Measurements from ENCODE around the gene FXYD1.

FXYD1 gene

GRCh38 chr19:35117116-35117515 is 21.5 kb upstream of the FXYD1 start:
- Histone ChIP-seq H3K27me3 (ENCODE audit: control insufficient read depth in 1 of 2, insufficient read depth in 2 of 2, low read length in 2 of 2) (no peaks in the 10 kb centered on the region), H3K9me3 (ENCODE audit: control insufficient read depth in 1 of 2, low read length in 2 of 2) (no peaks in the 10 kb centered on the region), H3K4me1 (ENCODE audit: control insufficient read depth in 1 of 2, insufficient read depth in 2 of 2, low read length in 2 of 2) (peaks cover 44 to 62% of the 10 kb centered on the region in 2 donors), H3K36me3 (ENCODE audit: control insufficient read depth in 1 of 2, insufficient read depth in 2 of 2, low read length in 2 of 2) (no peaks in the 10 kb centered on the region), H3K9ac (ENCODE audit: low read depth in 1 of 2, low read length in 2 of 2) (peak overlapping the region; percentile 86 to 87), H3K4me3 (ENCODE audit: low read depth in 1 of 2, low read length in 2 of 2) (peak overlapping the region; percentile 67 to 91), H3K27ac (ENCODE audit: low read depth, low read length) (no peak overlapping the region)

DNA sequence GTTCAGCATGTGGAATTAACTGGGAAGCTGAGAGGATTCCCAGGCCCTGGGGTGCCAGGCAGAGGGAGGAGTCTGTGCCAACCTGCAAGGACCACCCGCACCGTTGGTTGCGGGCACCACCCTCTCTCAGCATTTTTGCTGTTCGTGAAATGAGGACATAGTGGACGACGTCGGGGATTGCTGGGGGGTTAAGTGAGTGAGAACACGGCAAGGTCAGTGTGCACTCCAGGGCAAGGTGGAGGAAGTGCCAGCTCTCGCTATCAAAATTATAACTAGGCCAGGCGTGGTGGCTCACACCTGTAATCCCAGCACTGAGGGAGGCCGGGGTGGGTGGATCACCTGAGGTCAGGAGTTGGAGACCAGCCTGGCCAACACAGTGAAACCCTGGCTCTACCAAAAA is 20.8 kb upstream of the FXYD1 start:
- Histone ChIP-seq H3K27me3 (ENCODE audit: control insufficient read depth in 1 of 2, insufficient read depth in 2 of 2, low read length in 2 of 2) (no peaks in the 10 kb centered on the region), H3K9ac (ENCODE audit: low read depth in 1 of 2, low read length in 2 of 2) (peak overlapping the region in 1 of 2 donors; percentile 86), H3K9me3 (ENCODE audit: control insufficient read depth in 1 of 2, low read length in 2 of 2) (no peaks in the 10 kb centered on the region), H3K4me1 (ENCODE audit: control insufficient read depth in 1 of 2, insufficient read depth in 2 of 2, low read length in 2 of 2) (peaks cover 44 to 62% of the 10 kb centered on the region in 2 donors), H3K36me3 (ENCODE audit: control insufficient read depth in 1 of 2, insufficient read depth in 2 of 2, low read length in 2 of 2) (no peaks in the 10 kb centered on the region), H3K27ac (ENCODE audit: low read depth, low read length) (peak overlapping the region; percentile 36), H3K4me3 (ENCODE audit: low read depth in 1 of 2, low read length in 2 of 2) (peak overlapping the region in 1 of 2 donors; percentile 91)

DNA sequence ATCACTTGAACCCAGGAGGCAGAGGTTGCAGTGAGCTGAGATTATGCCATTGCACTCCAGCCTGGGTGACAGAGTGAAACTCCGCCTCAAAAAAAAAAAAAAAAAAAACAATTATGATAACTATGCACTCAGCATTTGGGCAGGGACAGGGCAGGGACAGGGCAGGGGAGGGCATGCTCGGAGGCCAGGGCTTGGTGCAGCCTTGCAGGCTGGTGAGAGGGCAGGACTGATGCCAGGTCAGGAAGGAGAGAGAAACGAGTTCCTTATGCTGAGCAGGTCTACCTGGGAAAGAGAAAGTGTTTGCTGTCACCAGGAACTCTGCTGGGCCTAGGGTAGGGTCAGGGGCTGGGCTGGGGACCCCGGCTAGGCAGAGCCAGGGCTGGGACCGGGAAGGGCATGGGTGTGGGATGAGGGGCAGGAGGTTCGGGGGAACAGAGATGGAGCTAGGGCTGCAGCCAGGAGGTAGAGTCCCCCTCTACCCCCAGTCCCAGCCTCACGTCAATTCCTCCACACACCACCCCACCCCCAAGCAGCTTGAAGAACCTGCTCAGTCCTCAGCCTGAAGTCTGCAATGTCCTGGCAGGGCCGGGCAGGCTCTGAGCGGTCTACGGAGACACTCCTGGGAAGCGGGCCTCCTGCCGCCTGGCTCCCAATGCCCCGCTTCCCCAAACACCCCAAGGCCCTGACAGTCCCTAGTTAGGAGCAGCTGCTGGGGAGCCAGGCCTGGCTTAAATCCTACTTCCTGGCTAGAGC is 20.2 kb upstream of the FXYD1 start:
- peaks cover 46 to 62% of the 10 kb centered on the region in 2 donors for H3K4me1 ChIP-seq (ENCODE audit: control insufficient read depth in 1 of 2, insufficient read depth in 2 of 2, low read length in 2 of 2)
- H3K9me3 ChIP-seq (ENCODE audit: control insufficient read depth in 1 of 2, low read length in 2 of 2) = no peaks in the 10 kb centered on the region
- peak overlapping the region in 1 of 2 donors; percentile 40 for H3K9ac ChIP-seq (ENCODE audit: low read depth in 1 of 2, low read length in 2 of 2)
- H3K27ac ChIP-seq (ENCODE audit: low read depth, low read length) = peak overlapping the region; percentile 46
- no peaks in the 10 kb centered on the region for H3K27me3 ChIP-seq (ENCODE audit: control insufficient read depth in 1 of 2, insufficient read depth in 2 of 2, low read length in 2 of 2)
- peak overlapping the region in 1 of 2 donors; percentile 41 for H3K4me3 ChIP-seq (ENCODE audit: low read depth in 1 of 2, low read length in 2 of 2)
- H3K36me3 ChIP-seq (ENCODE audit: control insufficient read depth in 1 of 2, insufficient read depth in 2 of 2, low read length in 2 of 2) = no peaks in the 10 kb centered on the region

DNA sequence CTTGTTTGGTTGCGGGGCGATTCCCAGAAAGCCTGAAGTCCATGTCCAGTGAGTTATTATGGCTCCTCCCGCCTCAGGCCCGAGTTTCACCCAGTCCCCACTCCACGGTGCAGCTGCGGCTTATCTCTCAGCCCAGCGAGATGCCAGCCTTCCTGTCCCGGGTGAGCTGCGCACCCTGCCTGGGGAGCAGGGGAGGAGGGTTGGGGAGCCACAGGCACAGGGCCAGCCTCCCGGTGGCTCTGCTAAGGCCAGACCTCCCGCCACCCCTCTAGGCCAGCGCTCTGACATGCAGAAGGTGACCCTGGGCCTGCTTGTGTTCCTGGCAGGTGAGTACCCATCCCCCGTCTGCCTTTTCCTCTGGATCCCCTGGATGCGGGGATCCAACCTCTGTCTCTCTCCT is 19.5 kb upstream of the FXYD1 start:
- Histone ChIP-seq H3K36me3 (ENCODE audit: control insufficient read depth in 1 of 2, insufficient read depth in 2 of 2, low read length in 2 of 2) (no peaks in the 10 kb centered on the region), H3K9ac (ENCODE audit: low read depth in 1 of 2, low read length in 2 of 2) (peak overlapping the region in 1 of 2 donors; percentile 40), H3K27me3 (ENCODE audit: control insufficient read depth in 1 of 2, insufficient read depth in 2 of 2, low read length in 2 of 2) (no peaks in the 10 kb centered on the region), H3K4me1 (ENCODE audit: control insufficient read depth in 1 of 2, insufficient read depth in 2 of 2, low read length in 2 of 2) (peaks cover 52 to 69% of the 10 kb centered on the region in 2 donors), H3K27ac (ENCODE audit: low read depth, low read length) (no peak overlapping the region), H3K4me3 (ENCODE audit: low read depth in 1 of 2, low read length in 2 of 2) (peak overlapping the region in 1 of 2 donors; percentile 41), H3K9me3 (ENCODE audit: control insufficient read depth in 1 of 2, low read length in 2 of 2) (no peaks in the 10 kb centered on the region)

DNA sequence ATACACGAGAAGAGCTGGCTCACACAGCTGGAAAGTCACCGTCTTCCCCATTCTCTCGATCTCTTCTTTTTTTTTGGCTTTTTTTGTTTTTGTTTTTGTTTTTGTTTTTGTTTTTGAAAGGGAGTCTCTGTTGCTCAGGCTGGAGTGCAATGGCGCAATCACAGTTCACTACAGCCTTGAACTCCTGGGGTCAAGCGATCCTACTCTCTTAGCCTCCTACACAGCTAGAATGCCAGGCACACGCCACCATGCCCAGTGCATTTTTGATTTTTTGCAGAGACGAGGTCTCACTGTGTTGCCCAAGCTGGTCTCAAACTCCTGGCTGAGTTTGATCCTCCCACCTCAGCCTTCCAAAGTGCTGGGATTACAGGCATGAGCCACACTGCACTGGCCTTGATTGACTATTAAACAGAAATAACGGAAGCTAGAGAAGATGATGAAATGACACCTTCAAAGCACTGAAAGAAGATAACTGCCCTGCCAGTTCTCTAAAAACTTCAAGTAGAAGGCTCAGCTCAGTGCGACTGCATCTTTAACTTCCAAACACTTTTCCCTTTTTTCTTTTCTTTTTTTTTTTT is 19.0 kb upstream of the FXYD1 start:
- no peaks in the 10 kb centered on the region for H3K27me3 ChIP-seq (ENCODE audit: control insufficient read depth in 1 of 2, insufficient read depth in 2 of 2, low read length in 2 of 2)
- no peak overlapping the region for H3K9ac ChIP-seq (ENCODE audit: low read depth in 1 of 2, low read length in 2 of 2)
- H3K27ac ChIP-seq (ENCODE audit: low read depth, low read length) = no peak overlapping the region
- H3K36me3 ChIP-seq (ENCODE audit: control insufficient read depth in 1 of 2, insufficient read depth in 2 of 2, low read length in 2 of 2) = no peaks in the 10 kb centered on the region
- peaks cover 51 to 68% of the 10 kb centered on the region in 2 donors for H3K4me1 ChIP-seq (ENCODE audit: control insufficient read depth in 1 of 2, insufficient read depth in 2 of 2, low read length in 2 of 2)
- H3K9me3 ChIP-seq (ENCODE audit: control insufficient read depth in 1 of 2, low read length in 2 of 2) = no peaks in the 10 kb centered on the region
- no peak overlapping the region for H3K4me3 ChIP-seq (ENCODE audit: low read depth in 1 of 2, low read length in 2 of 2)

- H3K27ac ChIP-seq (ENCODE audit: low read depth, low read length) = no peak overlapping the region
Observed at GRCh38 chr19:35120492-35120891, 18.1 kb upstream of the FXYD1 start.

DNA sequence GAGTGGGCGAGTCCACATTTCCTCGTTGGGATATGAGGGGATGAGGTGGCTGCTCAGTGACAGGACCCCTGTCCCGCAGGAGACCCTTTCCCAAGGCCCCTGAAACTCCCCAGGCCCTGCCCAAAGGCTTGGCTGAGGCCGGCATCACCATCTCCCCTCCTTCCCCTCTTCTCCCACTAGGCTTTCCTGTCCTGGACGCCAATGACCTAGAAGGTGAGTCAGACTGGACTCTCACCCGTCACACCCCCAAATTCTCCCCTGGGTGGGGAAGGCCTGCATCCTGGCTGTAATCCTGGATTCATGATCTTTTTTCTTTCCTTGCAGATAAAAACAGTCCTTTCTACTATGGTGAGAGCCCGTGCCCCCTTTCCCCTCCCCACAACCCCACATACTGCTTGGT is 17.7 kb upstream of the FXYD1 start:
- Histone ChIP-seq H3K9ac (ENCODE audit: low read depth in 1 of 2, low read length in 2 of 2) (no peak overlapping the region), H3K27ac (ENCODE audit: low read depth, low read length) (no peak overlapping the region), H3K9me3 (ENCODE audit: control insufficient read depth in 1 of 2, low read length in 2 of 2) (no peaks in the 10 kb centered on the region), H3K4me1 (ENCODE audit: control insufficient read depth in 1 of 2, insufficient read depth in 2 of 2, low read length in 2 of 2) (peaks cover 50 to 68% of the 10 kb centered on the region in 2 donors), H3K4me3 (ENCODE audit: low read depth in 1 of 2, low read length in 2 of 2) (peak overlapping the region in 1 of 2 donors; percentile 6), H3K27me3 (ENCODE audit: control insufficient read depth in 1 of 2, insufficient read depth in 2 of 2, low read length in 2 of 2) (no peaks in the 10 kb centered on the region), H3K36me3 (ENCODE audit: control insufficient read depth in 1 of 2, insufficient read depth in 2 of 2, low read length in 2 of 2) (no peaks in the 10 kb centered on the region)

More at GRCh38 chr19:35120492-35120891, 18.1 kb upstream of the FXYD1 start:
- Histone ChIP-seq H3K4me3 (ENCODE audit: low read depth in 1 of 2, low read length in 2 of 2) (peak overlapping the region in 1 of 2 donors; percentile 6), H3K9ac (ENCODE audit: low read depth in 1 of 2, low read length in 2 of 2) (no peak overlapping the region), H3K4me1 (ENCODE audit: control insufficient read depth in 1 of 2, insufficient read depth in 2 of 2, low read length in 2 of 2) (peaks cover 50 to 66% of the 10 kb centered on the region in 2 donors), H3K27me3 (ENCODE audit: control insufficient read depth in 1 of 2, insufficient read depth in 2 of 2, low read length in 2 of 2) (no peaks in the 10 kb centered on the region), H3K36me3 (ENCODE audit: control insufficient read depth in 1 of 2, insufficient read depth in 2 of 2, low read length in 2 of 2) (no peaks in the 10 kb centered on the region), H3K9me3 (ENCODE audit: control insufficient read depth in 1 of 2, low read length in 2 of 2) (no peaks in the 10 kb centered on the region)

DNA sequence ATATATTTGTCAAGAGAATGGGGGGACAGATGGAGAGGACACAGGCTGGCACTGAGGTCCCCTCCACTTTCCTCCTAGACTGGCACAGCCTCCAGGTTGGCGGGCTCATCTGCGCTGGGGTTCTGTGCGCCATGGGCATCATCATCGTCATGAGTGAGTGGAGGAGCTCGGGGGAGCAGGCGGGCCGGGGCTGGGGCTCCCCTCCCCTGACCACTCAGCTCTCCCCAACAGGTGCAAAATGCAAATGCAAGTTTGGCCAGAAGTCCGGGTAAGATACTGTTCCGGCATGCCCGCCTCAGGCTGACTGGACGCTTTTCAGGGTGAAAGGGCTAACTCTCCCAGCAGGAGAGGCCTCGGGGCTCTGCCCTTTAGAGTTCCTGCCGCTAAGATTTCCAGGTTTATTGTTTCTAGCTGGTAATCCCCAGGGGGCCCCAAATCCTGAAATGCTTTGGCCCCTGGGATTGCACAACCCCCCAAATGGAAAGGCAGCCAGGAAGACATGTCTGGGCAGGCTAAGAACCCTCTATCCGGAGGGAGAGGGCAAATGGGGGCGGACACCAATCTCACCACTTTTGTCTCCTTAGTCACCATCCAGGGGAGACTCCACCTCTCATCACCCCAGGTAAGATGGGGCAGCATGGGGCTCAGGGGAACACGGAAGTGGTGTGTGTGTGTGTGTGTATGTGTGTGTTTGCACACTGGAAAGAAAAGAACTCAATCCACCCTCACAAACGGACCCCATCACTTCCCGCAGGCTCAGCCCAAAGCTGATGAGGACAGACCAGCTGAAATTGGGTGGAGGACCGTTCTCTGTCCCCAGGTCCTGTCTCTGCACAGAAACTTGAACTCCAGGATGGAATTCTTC is 15.7 kb upstream of the FXYD1 start:
- H3K27ac ChIP-seq (ENCODE audit: low read depth, low read length) = no peak overlapping the region
- H3K4me3 ChIP-seq (ENCODE audit: low read depth in 1 of 2, low read length in 2 of 2) = no peak overlapping the region
- H3K36me3 ChIP-seq (ENCODE audit: control insufficient read depth in 1 of 2, insufficient read depth in 2 of 2, low read length in 2 of 2) = no peaks in the 10 kb centered on the region
- H3K9me3 ChIP-seq (ENCODE audit: control insufficient read depth in 1 of 2, low read length in 2 of 2) = no peaks in the 10 kb centered on the region
- H3K27me3 ChIP-seq (ENCODE audit: control insufficient read depth in 1 of 2, insufficient read depth in 2 of 2, low read length in 2 of 2) = no peaks in the 10 kb centered on the region
- no peak overlapping the region for H3K9ac ChIP-seq (ENCODE audit: low read depth in 1 of 2, low read length in 2 of 2)
- peaks cover 50% of the 10 kb centered on the region in 2 donors for H3K4me1 ChIP-seq (ENCODE audit: control insufficient read depth in 1 of 2, insufficient read depth in 2 of 2, low read length in 2 of 2)

DNA sequence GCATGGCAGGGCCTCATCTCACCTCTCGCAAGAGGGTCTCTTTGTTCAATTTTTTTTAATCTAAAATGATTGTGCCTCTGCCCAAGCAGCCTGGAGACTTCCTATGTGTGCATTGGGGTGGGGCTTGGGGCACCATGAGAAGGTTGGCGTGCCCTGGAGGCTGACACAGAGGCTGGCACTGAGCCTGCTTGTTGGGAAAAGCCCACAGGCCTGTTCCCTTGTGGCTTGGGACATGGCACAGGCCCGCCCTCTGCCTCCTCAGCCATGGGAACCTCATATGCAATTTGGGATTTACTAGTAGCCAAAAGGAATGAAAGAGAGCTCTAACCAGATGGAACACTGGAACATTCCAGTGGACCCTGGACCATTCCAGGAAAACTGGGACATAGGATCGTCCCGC is 15.1 kb upstream of the FXYD1 start:
- Histone ChIP-seq H3K27ac (ENCODE audit: low read depth, low read length) (no peak overlapping the region), H3K4me3 (ENCODE audit: low read depth in 1 of 2, low read length in 2 of 2) (peak overlapping the region in 1 of 2 donors; percentile 76), H3K36me3 (ENCODE audit: control insufficient read depth in 1 of 2, insufficient read depth in 2 of 2, low read length in 2 of 2) (no peaks in the 10 kb centered on the region), H3K9me3 (ENCODE audit: control insufficient read depth in 1 of 2, low read length in 2 of 2) (no peaks in the 10 kb centered on the region), H3K9ac (ENCODE audit: low read depth in 1 of 2, low read length in 2 of 2) (no peak overlapping the region), H3K27me3 (ENCODE audit: control insufficient read depth in 1 of 2, insufficient read depth in 2 of 2, low read length in 2 of 2) (no peaks in the 10 kb centered on the region), H3K4me1 (ENCODE audit: control insufficient read depth in 1 of 2, insufficient read depth in 2 of 2, low read length in 2 of 2) (peaks cover 44 to 47% of the 10 kb centered on the region in 2 donors)

Data from duodenal mucosa (tissue), 2 donors.